Neural crest cell (in vitro differentiated cells): ENCODE results near the gene WDR37. TPM values are rescaled to one million over a fixed set of nuclear protein-coding genes. Genes with fewer than 3 reads are reported as not detected.

Source experiments
- DNase-seq: peaks from one replicate; pipeline ENCODE4 v3.0.0; 2021; ENCODE audit warnings: low read depth, mixed read lengths, low spot score
- H3K27ac Mint-ChIP-seq: one replicate; pipeline ENCODE4 v1.8.0; 2021; ENCODE audit warnings: mild to moderate bottlenecking, mixed read lengths; ENCODE audit not compliant: unreplicated experiment
- H3K27me3 Mint-ChIP-seq: 2 replicates; pipeline ENCODE4 v1.8.0; 2021; ENCODE audit warnings: low read depth, mild to moderate bottlenecking, mixed read lengths
- H3K36me3 Mint-ChIP-seq: 2 replicates; pipeline ENCODE4 v1.8.0; 2021; ENCODE audit warnings: low read depth, mild to moderate bottlenecking, mixed read lengths
- H3K4me1 Mint-ChIP-seq: 2 replicates; pipeline ENCODE4 v1.8.0; 2021; ENCODE audit warnings: mixed read lengths
- H3K4me3 Mint-ChIP-seq: one replicate; pipeline ENCODE4 v1.8.0; 2021; ENCODE audit warnings: mild to moderate bottlenecking, mixed read lengths
- H3K9me3 Mint-ChIP-seq: 2 replicates; pipeline ENCODE4 v1.8.0; 2021; ENCODE audit warnings: mixed read lengths
- total RNA-seq: library from RNA; stranded (reverse); gene quantifications from 2 replicates; pipeline ENCODE4 v1.2.1, GENCODE V29; 2021
- TF ChIP-seq, protein P1 (sequence below): fragments of 200-600 bp; sonication (generic); conservative IDR thresholded peaks from 2 replicates; pipeline ENCODE4 v1.5.0; 2021; ENCODE audit warnings: antibody characterized with exemption, mild to moderate bottlenecking

Gene WDR37
- total RNA-seq, 1 donor from 2014 or later: 19.5 TPM

DNA sequence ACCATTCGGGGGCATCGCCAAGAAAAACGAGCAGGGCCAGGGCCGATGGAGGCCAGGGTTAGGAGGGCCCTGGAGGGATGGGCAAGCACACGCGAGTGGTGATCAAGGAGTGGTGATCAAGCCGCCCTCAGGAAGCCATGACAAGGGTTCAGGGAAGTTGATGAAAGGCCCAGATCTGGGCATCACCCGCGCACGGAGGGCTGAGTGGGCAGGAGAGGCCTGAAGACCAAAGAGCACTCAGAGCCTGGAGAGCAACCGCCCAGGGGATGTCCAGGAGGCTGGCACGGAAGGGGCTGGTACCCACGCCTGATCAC, 114.6 kb downstream of the WDR37 start:
- Mint-ChIP-seq H3K27ac (no peak overlapping the region), H3K4me1 (no peaks in the 10 kb centered on the region), H3K9me3 (no peaks in the 10 kb centered on the region), H3K27me3 (no peaks in the 10 kb centered on the region), H3K4me3 (no peak overlapping the region), H3K36me3 (no peaks in the 10 kb centered on the region)
- no peak for DNase-seq
- TF ChIP-seq, protein P1, sequence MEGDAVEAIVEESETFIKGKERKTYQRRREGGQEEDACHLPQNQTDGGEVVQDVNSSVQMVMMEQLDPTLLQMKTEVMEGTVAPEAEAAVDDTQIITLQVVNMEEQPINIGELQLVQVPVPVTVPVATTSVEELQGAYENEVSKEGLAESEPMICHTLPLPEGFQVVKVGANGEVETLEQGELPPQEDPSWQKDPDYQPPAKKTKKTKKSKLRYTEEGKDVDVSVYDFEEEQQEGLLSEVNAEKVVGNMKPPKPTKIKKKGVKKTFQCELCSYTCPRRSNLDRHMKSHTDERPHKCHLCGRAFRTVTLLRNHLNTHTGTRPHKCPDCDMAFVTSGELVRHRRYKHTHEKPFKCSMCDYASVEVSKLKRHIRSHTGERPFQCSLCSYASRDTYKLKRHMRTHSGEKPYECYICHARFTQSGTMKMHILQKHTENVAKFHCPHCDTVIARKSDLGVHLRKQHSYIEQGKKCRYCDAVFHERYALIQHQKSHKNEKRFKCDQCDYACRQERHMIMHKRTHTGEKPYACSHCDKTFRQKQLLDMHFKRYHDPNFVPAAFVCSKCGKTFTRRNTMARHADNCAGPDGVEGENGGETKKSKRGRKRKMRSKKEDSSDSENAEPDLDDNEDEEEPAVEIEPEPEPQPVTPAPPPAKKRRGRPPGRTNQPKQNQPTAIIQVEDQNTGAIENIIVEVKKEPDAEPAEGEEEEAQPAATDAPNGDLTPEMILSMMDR: no peak

DNA sequence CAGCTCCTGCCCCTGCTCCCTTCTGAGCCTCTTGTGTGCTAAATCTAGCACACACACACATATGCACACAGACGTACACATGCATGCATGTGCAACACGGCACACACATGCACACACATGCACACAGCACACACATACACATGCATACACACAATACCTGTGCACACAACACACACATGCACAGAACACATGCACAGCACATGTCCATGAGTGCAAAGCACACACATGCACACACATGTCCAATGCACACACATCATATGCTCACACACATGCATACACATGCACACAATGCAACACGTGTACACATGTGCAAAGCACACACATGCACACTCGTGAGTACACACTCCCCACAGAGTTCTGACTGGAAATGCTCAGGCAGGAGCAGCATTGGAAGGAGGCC, 115.0 kb downstream of the WDR37 start:
- Mint-ChIP-seq H3K36me3 (no peaks in the 10 kb centered on the region), H3K9me3 (no peaks in the 10 kb centered on the region), H3K4me1 (no peaks in the 10 kb centered on the region), H3K27me3 (no peaks in the 10 kb centered on the region), H3K27ac (no peak overlapping the region), H3K4me3 (no peak overlapping the region)
- TF ChIP-seq, protein P1: no peak
- no peak for DNase-seq

DNA sequence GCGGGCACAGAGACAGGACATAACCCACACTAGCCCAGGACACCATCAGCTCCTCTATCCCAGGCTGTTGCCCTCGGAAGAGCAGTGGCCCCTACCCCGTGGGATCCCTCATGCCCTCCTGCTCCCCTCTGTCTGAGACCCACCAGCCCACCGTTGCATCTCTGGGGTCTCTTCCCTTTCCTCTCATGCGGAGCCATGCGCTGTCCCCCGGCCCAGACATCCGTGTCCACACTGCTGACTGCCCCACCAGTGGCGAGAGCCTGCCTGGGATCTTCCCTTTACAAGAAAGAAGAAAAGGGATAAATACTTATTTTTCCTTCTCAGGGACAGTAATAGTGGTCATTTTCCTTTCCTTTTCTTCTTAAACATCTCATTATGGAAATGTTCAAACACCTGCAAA, 115.4 kb downstream of the WDR37 start:
- Mint-ChIP-seq H3K4me1 (no peaks in the 10 kb centered on the region), H3K9me3 (no peaks in the 10 kb centered on the region), H3K27me3 (no peaks in the 10 kb centered on the region), H3K36me3 (no peaks in the 10 kb centered on the region), H3K27ac (no peak overlapping the region), H3K4me3 (no peak overlapping the region)
- no peak for DNase-seq
- TF ChIP-seq, protein P1: no peak

DNA sequence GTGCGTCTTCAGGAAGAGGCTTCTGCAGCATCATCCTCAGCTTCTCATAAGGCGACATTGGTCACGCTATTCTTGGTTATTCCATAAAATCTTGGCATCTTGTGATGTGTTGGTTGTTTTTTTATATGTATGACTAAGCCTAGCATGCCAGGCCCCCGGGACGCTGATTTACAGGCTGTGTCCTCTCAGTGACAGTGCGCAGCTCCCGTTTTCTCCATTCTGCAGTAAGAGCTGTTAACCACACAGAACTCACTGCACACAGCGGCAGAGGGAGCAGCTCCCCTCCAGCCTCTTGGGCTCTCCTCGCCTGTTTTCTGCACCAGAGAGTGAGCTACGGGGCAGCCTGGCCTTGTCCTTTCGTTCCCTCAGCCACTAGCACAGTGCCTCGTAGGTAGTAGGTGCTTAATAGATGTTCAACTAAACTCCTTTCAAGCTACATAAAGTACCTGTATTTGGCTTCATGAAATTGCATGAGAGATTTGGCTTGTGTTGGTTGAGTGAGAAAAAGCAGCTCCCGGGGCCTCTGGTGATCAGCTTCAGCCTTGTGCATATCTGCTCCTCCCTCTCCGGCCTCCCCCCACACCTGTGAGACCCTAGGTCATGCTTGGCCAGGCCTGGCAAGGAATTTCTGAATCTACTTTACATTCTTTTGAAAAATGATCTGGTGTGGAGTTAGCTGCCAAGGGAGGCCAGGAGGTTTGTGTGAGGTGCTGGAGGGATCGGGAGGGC, 116.2 kb downstream of the WDR37 start:
- TF ChIP-seq, protein P1: no peak
- H3K27me3 Mint-ChIP-seq: no peaks in the 10 kb centered on the region
- H3K9me3 Mint-ChIP-seq: no peaks in the 10 kb centered on the region
- H3K4me1 Mint-ChIP-seq: no peaks in the 10 kb centered on the region
- DNase-seq: no peak
- H3K4me3 Mint-ChIP-seq: no peak overlapping the region
- H3K36me3 Mint-ChIP-seq: no peaks in the 10 kb centered on the region
- H3K27ac Mint-ChIP-seq: no peak overlapping the region

DNA sequence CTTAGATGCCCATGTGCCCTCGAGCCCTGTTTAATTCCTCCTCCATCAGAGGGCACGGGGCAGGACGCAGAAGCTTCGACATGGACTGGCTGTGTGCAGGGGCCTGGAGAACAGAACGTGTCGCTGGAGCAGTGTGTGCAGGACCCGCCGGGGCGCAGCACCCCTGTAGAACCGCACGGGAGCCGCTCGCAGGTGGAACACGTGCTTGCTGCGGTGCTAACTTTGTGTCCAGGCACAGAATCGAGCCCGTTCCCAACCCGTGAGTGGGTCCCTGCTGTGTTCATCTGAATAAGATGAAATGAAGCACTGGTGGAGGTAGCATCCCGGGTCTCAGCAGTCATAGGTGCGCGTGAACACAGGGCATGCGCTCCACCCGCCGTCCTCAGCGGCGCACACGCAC, 116.9 kb downstream of the WDR37 start:
- no peaks in the 10 kb centered on the region for H3K4me1 Mint-ChIP-seq
- TF ChIP-seq, protein P1: no peak
- H3K36me3 Mint-ChIP-seq: no peaks in the 10 kb centered on the region
- no peak for DNase-seq
- no peaks in the 10 kb centered on the region for H3K9me3 Mint-ChIP-seq
- H3K27me3 Mint-ChIP-seq: no peaks in the 10 kb centered on the region
- no peak overlapping the region for H3K4me3 Mint-ChIP-seq
- no peak overlapping the region for H3K27ac Mint-ChIP-seq
